Measurements from ENCODE around the gene FFAR1. TPM values are rescaled to one million over a fixed set of nuclear protein-coding genes. Genes with fewer than 3 reads are reported as not detected.

The FFAR1 gene
- total and polyA plus RNA-seq, 2 experiments from 2014 or later = not detected

GRCh38 chr19:35349614-35350521 is 2.2 kb downstream of the FFAR1 start:
- in situ Hi-C loops (cut with MboI) = loop anchor here (10.0 kb wide), 1 partner anchor 145 kb away; the partner anchor contains the start of gene KRTDAP
- Histone ChIP-seq H3K27ac (no peak overlapping the region), H3K9me2 (ENCODE audit: insufficient read depth) (no peaks in the 10 kb centered on the region), H3K4me3 (no peak overlapping the region), H3K9ac (no peak overlapping the region), H2AFZ (no peak overlapping the region), H4K20me1 (ENCODE audit: insufficient read depth) (no peaks in the 10 kb centered on the region), H3K4me2 (ENCODE audit: unreplicated experiment) (no peak overlapping the region), H3F3A (ENCODE audit: insufficient read depth) (no peaks in the 10 kb centered on the region), H3K36me3 (ENCODE audit: low read depth) (no peaks in the 10 kb centered on the region), H3K27me3 (replicated peaks; ENCODE audit: insufficient read depth) (peaks cover 11% of the 10 kb centered on the region), H3K4me1 (ENCODE audit: insufficient read depth) (no peaks in the 10 kb centered on the region), H3K79me2 (ENCODE audit: insufficient read depth) (no peaks in the 10 kb centered on the region), H3K9me3 (ENCODE audit: low read depth) (no peaks in the 10 kb centered on the region)
- 49 to 54% methylated on average over 16 to 17 of the region's 17 CpGs for WGBS, 2 experiments (ENCODE audit: low coverage in 1 of 2, low lambda C conversion rate in 2 of 2, missing lambda C conversion rate in 2 of 2)
- DNase-seq = no peak
- TF ChIP-seq EZH2phosphoT487 (IDR thresholded peaks at IDR 0.05; ENCODE audit: insufficient read depth, low read depth) = no peak
- TF ChIP-seq EZH2 (IDR thresholded peaks at IDR 0.05; ENCODE audit: insufficient read depth, poor library complexity, severe bottlenecking) = no peak

GRCh38 chr19:35350591-35350990 is 2.9 kb downstream of the FFAR1 start:
- H3K36me3 ChIP-seq (ENCODE audit: low read depth) = no peaks in the 10 kb centered on the region
- H3K27ac ChIP-seq = no peak overlapping the region
- H3K9me2 ChIP-seq (ENCODE audit: insufficient read depth) = no peaks in the 10 kb centered on the region
- no peaks in the 10 kb centered on the region for H3K79me2 ChIP-seq (ENCODE audit: insufficient read depth)
- 46 to 47% methylated on average over 4 to 7 of the region's 7 CpGs for WGBS, 2 experiments (ENCODE audit: low coverage in 1 of 2, low lambda C conversion rate in 2 of 2, missing lambda C conversion rate in 2 of 2)
- no peak overlapping the region for H2AFZ ChIP-seq
- peaks cover 11% of the 10 kb centered on the region for H3K27me3 ChIP-seq (replicated peaks; ENCODE audit: insufficient read depth)
- H3K4me2 ChIP-seq (ENCODE audit: unreplicated experiment) = no peak overlapping the region
- H3K4me3 ChIP-seq = no peak overlapping the region
- no peaks in the 10 kb centered on the region for H3F3A ChIP-seq (ENCODE audit: insufficient read depth)
- H4K20me1 ChIP-seq (ENCODE audit: insufficient read depth) = no peaks in the 10 kb centered on the region
- TF ChIP-seq EZH2phosphoT487 (IDR thresholded peaks at IDR 0.05; ENCODE audit: insufficient read depth, low read depth) (no peak), EZH2 (IDR thresholded peaks at IDR 0.05; ENCODE audit: insufficient read depth, poor library complexity, severe bottlenecking) (no peak)
- H3K9me3 ChIP-seq (ENCODE audit: low read depth) = no peaks in the 10 kb centered on the region
- no peak overlapping the region for H3K9ac ChIP-seq
- H3K4me1 ChIP-seq (ENCODE audit: insufficient read depth) = no peaks in the 10 kb centered on the region
- in situ Hi-C loops (cut with MboI) = loop anchor here (10.0 kb wide), 1 partner anchor 144 kb away; the partner anchor contains the start of gene KRTDAP
- DNase-seq = no peak

- Histone ChIP-seq H2AFZ (no peak overlapping the region), H3K4me1 (ENCODE audit: insufficient read depth) (no peaks in the 10 kb centered on the region), H3K9me3 (ENCODE audit: low read depth) (no peaks in the 10 kb centered on the region), H4K20me1 (ENCODE audit: insufficient read depth) (no peaks in the 10 kb centered on the region), H3K36me3 (ENCODE audit: low read depth) (no peaks in the 10 kb centered on the region), H3K9me2 (ENCODE audit: insufficient read depth) (no peaks in the 10 kb centered on the region), H3K79me2 (ENCODE audit: insufficient read depth) (no peaks in the 10 kb centered on the region), H3K4me2 (ENCODE audit: unreplicated experiment) (no peak overlapping the region), H3F3A (ENCODE audit: insufficient read depth) (no peaks in the 10 kb centered on the region), H3K27me3 (replicated peaks; ENCODE audit: insufficient read depth) (peaks cover 11% of the 10 kb centered on the region), H3K9ac (no peak overlapping the region), H3K27ac (no peak overlapping the region), H3K4me3 (no peak overlapping the region)
- WGBS, 2 experiments (ENCODE audit: low coverage in 1 of 2, low lambda C conversion rate in 2 of 2, missing lambda C conversion rate in 2 of 2) = 73 to 80% methylated on average over 42 to 46 of the region's 47 CpGs
- no peak for TF ChIP-seq EZH2phosphoT487 (IDR thresholded peaks at IDR 0.05; ENCODE audit: insufficient read depth, low read depth)
- no peak for TF ChIP-seq EZH2 (IDR thresholded peaks at IDR 0.05; ENCODE audit: insufficient read depth, poor library complexity, severe bottlenecking)
- in situ Hi-C loops (cut with MboI) = loop anchor here (10.0 kb wide), 1 partner anchor 143 kb away; the partner anchor contains the start of gene KRTDAP
- no peak for DNase-seq
Observed at GRCh38 chr19:35351411-35352176, 3.9 kb downstream of the FFAR1 start.

GRCh38 chr19:35352177-35352447 is 4.4 kb downstream of the FFAR1 start:
- H3F3A ChIP-seq (ENCODE audit: insufficient read depth) = no peaks in the 10 kb centered on the region
- H3K79me2 ChIP-seq (ENCODE audit: insufficient read depth) = no peaks in the 10 kb centered on the region
- peaks cover 8% of the 10 kb centered on the region for H3K27me3 ChIP-seq (replicated peaks; ENCODE audit: insufficient read depth)
- no peaks in the 10 kb centered on the region for H3K4me1 ChIP-seq (ENCODE audit: insufficient read depth)
- no peaks in the 10 kb centered on the region for H4K20me1 ChIP-seq (ENCODE audit: insufficient read depth)
- H3K9me2 ChIP-seq (ENCODE audit: insufficient read depth) = no peaks in the 10 kb centered on the region
- no peak overlapping the region for H2AFZ ChIP-seq
- no peak overlapping the region for H3K9ac ChIP-seq
- no peak overlapping the region for H3K4me3 ChIP-seq
- WGBS, 2 experiments (ENCODE audit: low coverage in 1 of 2, low lambda C conversion rate in 2 of 2, missing lambda C conversion rate in 2 of 2) = 61 to 71% methylated on average over 18 of the region's 18 CpGs
- no peaks in the 10 kb centered on the region for H3K36me3 ChIP-seq (ENCODE audit: low read depth)
- in situ Hi-C loops (cut with MboI) = loop anchor here (10.0 kb wide), 1 partner anchor 143 kb away; the partner anchor contains the start of gene KRTDAP
- no peak overlapping the region for H3K4me2 ChIP-seq (ENCODE audit: unreplicated experiment)
- H3K9me3 ChIP-seq (ENCODE audit: low read depth) = no peaks in the 10 kb centered on the region
- TF ChIP-seq EZH2 (IDR thresholded peaks at IDR 0.05; ENCODE audit: insufficient read depth, poor library complexity, severe bottlenecking) (no peak), EZH2phosphoT487 (IDR thresholded peaks at IDR 0.05; ENCODE audit: insufficient read depth, low read depth) (no peak)
- no peak overlapping the region for H3K27ac ChIP-seq
- no peak for DNase-seq

Measured in GM23248 (cell line).